Smooth muscle cell (in vitro differentiated cells): ENCODE data around the gene CIROP. TPM values are rescaled to one million over a fixed set of nuclear protein-coding genes. Genes with fewer than 3 reads are reported as not detected.

Experiments
- DNase-seq: peaks from one replicate; lab custom pipeline; 2025; ENCODE audit not compliant: unreplicated experiment; lab: John Stamatoyannopoulos, UW
- H2AFZ ChIP-seq: fragments of 200-600 bp; sonication (generic); 2 replicates; pipeline ENCODE4 v1.6.0; 2016; ENCODE audit warnings: antibody characterized with exemption, low read depth, mild to moderate bottlenecking
- H3F3A ChIP-seq: fragments of 200-600 bp; sonication (generic); 2 replicates; pipeline ENCODE4 v1.6.0; 2017; ENCODE audit warnings: antibody characterized with exemption, low read depth
- H3K27ac ChIP-seq: fragments of 200-600 bp; sonication (generic); 2 replicates; pipeline ENCODE4 v1.5.1; 2016; ENCODE audit warnings: low read depth, mild to moderate bottlenecking
- H3K27me3 ChIP-seq: fragments of 200-600 bp; sonication (generic); 2 replicates; pipeline ENCODE4 v1.6.1; 2016; ENCODE audit warnings: low read depth, mild to moderate bottlenecking
- H3K36me3 ChIP-seq: fragments of 200-600 bp; sonication (generic); 2 replicates; pipeline ENCODE4 v1.5.1; 2016; ENCODE audit warnings: low read depth
- H3K4me1 ChIP-seq: fragments of 200-600 bp; sonication (generic); 2 replicates; pipeline ENCODE4 v1.5.1; 2016; ENCODE audit warnings: low read depth
- H3K4me2 ChIP-seq: fragments of 200-600 bp; sonication (generic); 2 replicates; pipeline ENCODE4 v1.6.0; 2016; ENCODE audit warnings: mild to moderate bottlenecking
- H3K4me3 ChIP-seq: fragments of 200-600 bp; sonication (generic); 2 replicates; pipeline ENCODE4 v1.5.1; 2016; ENCODE audit warnings: mild to moderate bottlenecking
- H3K79me2 ChIP-seq: fragments of 200-600 bp; sonication (generic); 2 replicates; pipeline ENCODE4 v1.6.0; 2016; ENCODE audit warnings: low read depth, mild to moderate bottlenecking
- H3K9ac ChIP-seq: fragments of 200-600 bp; sonication (generic); 2 replicates; pipeline ENCODE4 v1.6.0; 2016; ENCODE audit warnings: low read depth
- H3K9me3 ChIP-seq: fragments of 200-600 bp; sonication (generic); replicated peaks from 2 replicates; pipeline ENCODE4 v1.5.1; 2016; ENCODE audit warnings: low read depth
- H4K20me1 ChIP-seq: fragments of 200-600 bp; sonication (generic); 2 replicates; pipeline ENCODE4 v1.6.0; 2016; ENCODE audit warnings: low read depth
- WGBS: methylation state at CpG from one replicate; pipeline ENCODE4 v1.1.7; 2016; ENCODE audit warnings: low lambda C conversion rate; 5-methylcytosine and 5-hydroxymethylcytosine counted together
- polyA plus RNA-seq: library from polyadenylated mRNA; unstranded; fragments of >200 nt; fragmentation: Nextera tagmentation; extraction: Ambion mirVana; gene quantifications from 2 replicates; pipeline ENCODE4 v1.2.1, GENCODE V29; 2016
- total RNA-seq: library from RNA; depleted of rRNA; stranded (reverse); fragments of >200 nt; gene quantifications from 2 replicates; pipeline ENCODE4 v1.2.3, GENCODE V29; 2014
- TF ChIP-seq, protein P1 (sequence below): fragments of 200-600 bp; sonication (generic); IDR thresholded peaks from 2 replicates; pipeline ENCODE4 v1.5.1; 2017; ENCODE audit warnings: borderline replicate concordance, mild to moderate bottlenecking, antibody characterized with exemption; ENCODE audit not compliant: insufficient read depth, poor library complexity, severe bottlenecking

The CIROP gene
- total and polyA plus RNA-seq, 2 experiments from 2014 or later: not detected

DNA sequence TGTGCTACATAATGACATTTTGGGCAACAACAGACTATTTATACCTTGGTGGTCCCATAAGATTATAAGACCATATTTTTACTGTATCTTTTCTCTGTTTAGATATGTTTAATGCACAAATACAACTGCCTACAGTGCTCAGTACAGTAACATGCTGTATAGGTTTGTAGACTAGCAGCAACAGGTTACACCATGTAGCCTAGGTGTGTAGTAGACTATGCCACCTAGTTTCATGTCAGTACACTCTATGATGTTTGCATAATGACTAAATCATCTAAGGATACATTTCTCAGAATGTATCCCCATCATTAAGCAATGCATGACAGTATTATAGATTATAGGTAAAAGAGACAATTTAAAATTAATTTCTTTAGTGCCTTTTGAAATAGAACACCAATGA lies 45.0 kb upstream of the CIROP start:
- Histone ChIP-seq H3K9me3 (no peaks in the 10 kb centered on the region), H3K4me1 (peaks cover 17% of the 10 kb centered on the region), H3K36me3 (no peaks in the 10 kb centered on the region), H3K27me3 (no peaks in the 10 kb centered on the region), H2AFZ (no peak overlapping the region), H3K27ac (peak overlapping the region; percentile 68), H3K4me2 (no peak overlapping the region), H4K20me1 (no peaks in the 10 kb centered on the region), H3K4me3 (no peak overlapping the region), H3K79me2 (no peaks in the 10 kb centered on the region), H3K9ac (no peak overlapping the region), H3F3A (peaks cover 14% of the 10 kb centered on the region)
- DNase-seq: no peak
- TF ChIP-seq, protein P1, sequence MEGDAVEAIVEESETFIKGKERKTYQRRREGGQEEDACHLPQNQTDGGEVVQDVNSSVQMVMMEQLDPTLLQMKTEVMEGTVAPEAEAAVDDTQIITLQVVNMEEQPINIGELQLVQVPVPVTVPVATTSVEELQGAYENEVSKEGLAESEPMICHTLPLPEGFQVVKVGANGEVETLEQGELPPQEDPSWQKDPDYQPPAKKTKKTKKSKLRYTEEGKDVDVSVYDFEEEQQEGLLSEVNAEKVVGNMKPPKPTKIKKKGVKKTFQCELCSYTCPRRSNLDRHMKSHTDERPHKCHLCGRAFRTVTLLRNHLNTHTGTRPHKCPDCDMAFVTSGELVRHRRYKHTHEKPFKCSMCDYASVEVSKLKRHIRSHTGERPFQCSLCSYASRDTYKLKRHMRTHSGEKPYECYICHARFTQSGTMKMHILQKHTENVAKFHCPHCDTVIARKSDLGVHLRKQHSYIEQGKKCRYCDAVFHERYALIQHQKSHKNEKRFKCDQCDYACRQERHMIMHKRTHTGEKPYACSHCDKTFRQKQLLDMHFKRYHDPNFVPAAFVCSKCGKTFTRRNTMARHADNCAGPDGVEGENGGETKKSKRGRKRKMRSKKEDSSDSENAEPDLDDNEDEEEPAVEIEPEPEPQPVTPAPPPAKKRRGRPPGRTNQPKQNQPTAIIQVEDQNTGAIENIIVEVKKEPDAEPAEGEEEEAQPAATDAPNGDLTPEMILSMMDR: no peak

GRCh38 chr14:23148591-23149249 lies 43.9 kb upstream of the CIROP start:
- TF ChIP-seq, protein P1: no peak
- no peak for DNase-seq
- Histone ChIP-seq H3K4me2 (no peak overlapping the region), H3K27me3 (no peaks in the 10 kb centered on the region), H3K36me3 (no peaks in the 10 kb centered on the region), H3K4me1 (peaks cover 12% of the 10 kb centered on the region), H3K79me2 (no peaks in the 10 kb centered on the region), H3K4me3 (no peak overlapping the region), H2AFZ (no peak overlapping the region), H3K9me3 (no peaks in the 10 kb centered on the region), H4K20me1 (no peaks in the 10 kb centered on the region), H3K9ac (no peak overlapping the region), H3F3A (peaks cover 19% of the 10 kb centered on the region), H3K27ac (peak overlapping the region; percentile 68)
- WGBS: 80% methylated on average over 5 of the region's 5 CpGs

GRCh38 chr14:23147676-23148075 lies 42.9 kb upstream of the CIROP start:
- Histone ChIP-seq H3K27me3 (no peaks in the 10 kb centered on the region), H3K4me2 (no peak overlapping the region), H3K9ac (no peak overlapping the region), H3K4me3 (no peak overlapping the region), H3K4me1 (peaks cover 12% of the 10 kb centered on the region), H3F3A (peaks cover 19% of the 10 kb centered on the region), H3K9me3 (no peaks in the 10 kb centered on the region), H3K36me3 (no peaks in the 10 kb centered on the region), H2AFZ (no peak overlapping the region), H3K27ac (no peak overlapping the region), H3K79me2 (no peaks in the 10 kb centered on the region), H4K20me1 (no peaks in the 10 kb centered on the region)
- TF ChIP-seq, protein P1: no peak
- DNase-seq: no peak
- 83% methylated on average over 1 of the region's 1 CpG for WGBS

- Histone ChIP-seq H2AFZ (no peak overlapping the region), H3K4me2 (no peak overlapping the region), H3K9ac (no peak overlapping the region), H3K4me3 (no peak overlapping the region), H3K4me1 (peaks cover 12% of the 10 kb centered on the region), H3K27me3 (no peaks in the 10 kb centered on the region), H3K79me2 (no peaks in the 10 kb centered on the region), H3K36me3 (no peaks in the 10 kb centered on the region), H3F3A (peaks cover 19% of the 10 kb centered on the region), H4K20me1 (no peaks in the 10 kb centered on the region), H3K9me3 (no peaks in the 10 kb centered on the region), H3K27ac (no peak overlapping the region)
- DNase-seq: no peak
- TF ChIP-seq, protein P1: no peak
- 97% methylated on average over 4 of the region's 4 CpGs for WGBS
These were observed 42.2 kb upstream of the CIROP start for GRCh38 chr14:23146980-23147379.
